NCI-H146 treated with DMSO at 0.1 percent for 48 hours (cell line): ENCODE measurements around the gene SPARC.

Experiments used
- DNase-seq: peaks from one replicate; lab custom pipeline; 2025; ENCODE audit not compliant: unreplicated experiment; lab: John Stamatoyannopoulos, UW

Gene SPARC

GRCh38 chr5:151679421-151680155 lies 7.1 kb downstream of the SPARC start:
- DNase-seq = no peak

- DNase-seq = no peak
Measured at GRCh38 chr5:151678713-151679112, 8.0 kb downstream of the SPARC start.

GRCh38 chr5:151677776-151678545 lies 8.8 kb downstream of the SPARC start:
- no peak for DNase-seq

GRCh38 chr5:151676719-151677118 lies 10.0 kb downstream of the SPARC start:
- no peak for DNase-seq

GRCh38 chr5:151676314-151676712 lies 10.4 kb downstream of the SPARC start:
- no peak for DNase-seq

- DNase-seq = no peak
Measured at GRCh38 chr5:151675611-151676313, 11.0 kb downstream of the SPARC start.

DNA sequence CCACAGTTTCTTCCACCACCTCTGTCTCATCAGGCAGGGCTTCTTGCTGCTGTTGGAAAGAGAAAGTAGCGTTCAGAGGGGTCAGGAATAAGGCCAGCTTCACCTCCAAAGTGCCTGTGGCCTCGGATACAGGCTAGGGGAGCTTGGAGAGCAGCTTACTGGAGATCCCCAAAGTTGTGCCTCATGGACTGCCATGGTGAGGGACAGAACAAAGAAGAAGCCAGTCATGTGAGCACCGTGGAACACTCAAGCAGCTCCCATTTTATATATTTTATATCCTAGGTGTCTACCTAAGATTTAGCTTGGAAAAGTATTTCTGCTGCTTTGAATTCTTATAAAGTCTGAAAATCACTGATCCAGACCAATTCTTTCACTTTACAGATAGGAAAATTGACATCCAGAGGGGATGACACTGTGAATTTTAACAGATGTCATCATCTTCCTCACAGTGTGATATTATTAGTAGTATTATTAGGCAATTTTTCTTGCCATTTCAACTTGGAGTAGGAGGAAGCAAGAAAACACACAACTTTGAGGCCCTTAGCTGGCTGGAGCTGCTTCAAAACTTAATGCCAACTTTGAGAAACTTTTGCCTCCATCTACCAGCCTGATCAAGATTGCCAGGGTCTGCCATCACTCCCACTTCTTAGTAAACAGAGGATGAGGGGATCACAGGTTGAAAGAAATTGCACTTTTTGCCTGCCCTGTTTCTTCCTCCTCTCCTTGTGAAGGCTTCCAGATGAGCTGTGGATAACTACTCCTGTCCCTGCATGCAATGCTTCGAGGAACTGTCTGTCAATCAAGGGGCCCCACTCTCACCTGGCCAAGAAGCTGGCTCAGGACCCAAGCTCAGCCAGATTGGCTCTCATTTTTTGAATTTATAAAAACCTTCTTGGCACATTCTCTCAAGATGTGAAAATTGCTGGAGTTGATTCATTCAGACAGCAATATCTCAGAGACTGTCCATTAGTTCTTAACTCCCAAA lies 11.8 kb downstream of the SPARC start:
- no peak for DNase-seq

DNA sequence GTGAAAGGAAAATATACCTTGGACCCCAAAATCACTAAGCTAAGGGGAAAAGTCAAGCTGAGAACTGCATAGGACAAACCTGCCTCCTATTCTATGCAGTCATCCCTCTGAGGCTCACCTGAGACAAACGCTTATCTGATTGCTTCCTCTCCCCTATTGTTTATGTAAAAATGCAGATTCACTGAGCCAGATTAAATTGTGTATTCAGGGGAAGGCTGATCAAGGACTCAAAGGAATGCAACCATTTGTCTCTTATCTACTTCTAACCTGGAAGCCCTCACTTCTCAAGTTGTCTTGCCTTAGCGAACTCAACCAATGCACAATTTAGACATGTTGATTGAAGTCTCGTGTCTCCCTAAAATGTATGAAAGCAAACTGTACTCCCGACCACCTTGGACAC lies 13.3 kb downstream of the SPARC start:
- no peak for DNase-seq

GRCh38 chr5:151672516-151672915 lies 14.2 kb downstream of the SPARC start:
- DNase-seq = no peak

GRCh38 chr5:151671950-151672349 lies 14.8 kb downstream of the SPARC start:
- DNase-seq = no peak

DNA sequence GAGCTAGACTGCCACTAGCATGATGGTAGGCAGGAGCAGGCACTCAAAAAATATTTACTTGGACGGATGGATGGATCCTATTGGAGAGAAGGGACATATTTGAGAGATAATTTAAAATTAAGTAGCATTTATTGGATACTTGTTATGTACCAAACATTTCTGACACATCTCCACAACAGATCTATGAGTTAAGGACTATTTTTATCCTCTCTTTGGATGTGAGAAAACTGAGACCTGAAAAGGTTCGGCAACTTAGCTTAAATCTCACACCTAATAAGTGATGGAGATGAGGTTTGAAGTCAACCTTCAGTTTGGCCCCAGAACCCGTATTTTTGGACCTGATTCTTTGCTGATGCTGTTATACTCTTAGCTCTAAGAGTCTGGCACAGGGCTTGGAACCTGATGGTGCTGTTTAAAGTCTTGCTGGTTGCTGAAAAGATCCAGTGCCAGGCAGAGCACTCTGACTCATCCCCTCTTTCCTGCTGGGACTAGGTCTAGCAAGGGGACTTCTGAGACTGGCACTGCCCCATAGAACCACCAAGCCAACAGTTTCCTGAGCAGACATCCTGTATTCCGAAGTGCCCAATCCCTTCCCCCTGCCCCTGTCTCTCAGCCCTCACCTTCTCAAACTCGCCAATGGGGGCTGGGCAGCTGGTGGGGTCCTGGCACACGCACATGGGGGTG lies 15.6 kb downstream of the SPARC start:
- DNase-seq = no peak

DNA sequence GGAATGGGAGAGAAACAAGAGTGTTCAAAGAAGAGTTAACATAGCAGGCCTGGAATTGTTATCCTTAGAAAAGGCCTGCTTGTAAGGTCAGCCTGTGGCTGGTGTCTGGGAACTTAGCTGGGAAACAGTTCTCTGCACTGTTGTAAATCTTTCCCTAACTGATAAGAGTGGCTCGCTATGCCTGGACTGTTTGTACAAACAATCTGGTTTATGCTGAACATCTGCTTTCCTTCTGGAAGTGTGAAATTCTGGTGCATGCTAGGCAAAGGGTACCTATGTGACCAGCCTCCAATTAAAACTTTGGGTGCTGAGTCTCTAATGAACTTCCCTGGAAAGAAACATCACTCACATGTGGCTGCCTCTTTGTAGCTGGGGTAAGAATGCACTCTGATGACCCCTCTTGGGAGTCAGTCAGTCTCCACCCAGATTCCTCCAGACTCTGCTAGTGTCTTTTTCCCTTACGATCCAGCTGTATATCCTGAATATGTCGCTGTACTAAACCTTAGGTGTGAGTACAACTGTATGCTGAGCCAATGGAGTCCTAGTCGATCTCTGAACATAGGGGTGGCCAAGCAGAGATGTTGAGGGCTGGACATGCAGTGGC lies 16.5 kb downstream of the SPARC start:
- DNase-seq = no peak

GRCh38 chr5:151667083-151667482 lies 19.6 kb downstream of the SPARC start:
- DNase-seq = no peak

- no peak for DNase-seq
Measured at GRCh38 chr5:151665613-151666012, 21.1 kb downstream of the SPARC start.

DNA sequence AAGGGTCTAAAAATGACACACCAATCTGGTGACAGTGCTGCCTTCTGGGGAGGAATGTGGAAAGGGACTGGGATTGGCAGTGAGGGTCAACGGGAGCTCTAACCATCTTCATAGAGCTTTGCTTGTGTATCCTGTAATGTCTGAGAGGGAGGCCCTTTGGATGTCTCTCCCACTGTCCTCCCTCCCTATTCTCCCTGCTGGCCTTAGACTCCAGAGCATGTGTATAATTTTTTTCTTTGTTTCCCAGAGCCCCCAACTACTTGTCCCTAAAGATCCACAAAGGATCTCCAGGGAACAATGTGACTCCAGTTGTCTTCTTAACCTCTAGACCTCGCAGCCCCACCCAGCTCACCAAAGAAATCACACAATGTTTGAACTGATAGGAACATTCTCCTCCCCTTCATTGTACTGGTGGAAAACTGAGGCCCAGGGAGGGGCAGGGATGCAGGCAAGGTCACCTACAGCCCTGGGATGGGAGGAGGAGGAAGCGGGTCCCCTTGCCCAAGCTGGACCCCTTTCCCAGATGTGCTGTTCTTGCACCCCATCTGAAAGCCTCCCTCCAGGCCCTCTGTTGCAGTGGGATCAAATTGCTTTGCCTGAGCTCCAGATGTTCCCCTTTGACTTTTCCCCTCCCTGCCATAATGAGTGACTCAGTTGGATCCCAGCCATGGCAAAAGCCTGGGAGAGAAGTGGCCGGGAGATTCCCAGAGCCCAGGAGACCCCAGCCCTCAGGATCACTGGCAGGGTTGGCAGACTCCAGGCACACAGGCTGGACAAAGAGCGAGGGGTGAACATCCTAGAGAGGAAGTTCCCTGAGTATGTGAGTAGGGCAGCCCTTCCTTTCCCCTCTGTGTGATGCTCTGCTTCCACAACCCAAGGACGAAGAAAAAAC lies 21.8 kb downstream of the SPARC start:
- no peak for DNase-seq

GRCh38 chr5:151663617-151664293 lies 23.0 kb downstream of the SPARC start:
- no peak for DNase-seq

DNA sequence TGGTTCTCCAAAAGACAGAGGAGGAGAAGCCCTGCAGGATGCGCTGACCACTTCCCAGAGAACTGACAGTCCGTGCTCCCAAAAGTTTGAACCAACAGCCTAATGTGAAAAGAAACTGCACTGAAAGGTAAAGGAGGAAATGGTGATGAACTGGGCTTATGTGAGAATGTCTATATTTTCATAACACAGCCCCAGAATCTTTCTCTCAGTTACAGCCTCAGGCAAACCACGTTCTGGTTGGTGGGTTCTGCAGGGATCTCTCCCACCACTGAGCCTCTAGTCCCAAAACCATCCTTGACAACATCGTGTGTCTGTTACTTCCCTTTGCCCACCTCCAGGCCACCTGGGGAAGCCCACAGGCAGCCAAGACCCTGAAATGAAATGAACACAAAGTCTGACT lies 23.9 kb downstream of the SPARC start:
- no peak for DNase-seq
